HepG2 (cell line): ENCODE results near the gene VEGFB. TPM values are rescaled to one million over a fixed set of nuclear protein-coding genes. Genes with fewer than 3 reads are reported as not detected.

Experiments
- ATAC-seq: fragments of 200-7000 bp; cut with Tn5 transposase; 3 replicates; pipeline ENCODE4 v1.9.1; 2020; ENCODE audit warnings: mild to moderate bottlenecking, moderate library complexity
- BruUV-seq: library from RNA; stranded (reverse); fragments of 400-500 nt; replicated peaks from 2 replicates; lab custom pipeline; 2021; lab: Mats Ljungman, UMichigan
- CTCF ChIA-PET: fragments of 300-600 bp; formaldehyde crosslinking; extraction: SDS; loops from one replicate; lab custom pipeline; 2021; ENCODE audit warnings: low total read pairs, inconsistent platforms, low intra/inter-chr PET ratio; lab: Yijun Ruan, JAX
- POLR2A ChIA-PET: fragments of 350-600 bp; sonication (Branson Sonifier 250); formaldehyde crosslinking; loops from one replicate; lab custom pipeline; 2020; ENCODE audit warnings: antibody characterized with exemption, inconsistent platforms; lab: Yijun Ruan, JAX
- DNase-seq: peaks from one replicate; pipeline ENCODE4 v3.0.0-alpha.2; 2015; ENCODE audit warnings: low spot score
- FAIRE-seq: peaks from 3 replicates; lab custom pipeline; 2011; peaks lifted over from hg19 to GRCh38; lab: Jason Lieb, UNC
- H2AFZ ChIP-seq: one replicate; pipeline ENCODE4 v1.6.1; 2011; ENCODE audit warnings: low read length, inconsistent platforms
- H3K27ac ChIP-seq: fragments of 300-600 bp; 3 replicates; pipeline ENCODE4 v1.8.0; 2011; ENCODE audit warnings: mixed run types, mild to moderate bottlenecking, mixed read lengths, low read length, inconsistent platforms; ENCODE audit not compliant: insufficient read depth; ENCODE audit errors: extremely low read length
- H3K27me3 ChIP-seq, 2 experiments: fragments of 200-600 bp in 1 of 2; 2 replicates in 1 of 2; 3 replicates in 1 of 2; pipeline versions ENCODE4 v1.6.0 to v1.8.0; 2011; ENCODE audit warnings: low read length in 2 of 2, mild to moderate bottlenecking in 2 of 2, moderate library complexity in 2 of 2, inconsistent platforms in 1 of 2; ENCODE audit not compliant: insufficient read depth in 2 of 2, control insufficient read depth in 1 of 2
- H3K36me3 ChIP-seq, 2 experiments: fragments of 200-600 bp in 1 of 2; replicated peaks in 1 of 2; 2 replicates in 1 of 2; 3 replicates in 1 of 2; pipeline versions ENCODE4 v1.5.1 to v1.8.0; 2011; ENCODE audit warnings: low read length in 2 of 2, inconsistent platforms in 1 of 2; ENCODE audit not compliant: insufficient read depth in 2 of 2, control insufficient read depth in 1 of 2
- H3K4me1 ChIP-seq: 2 replicates; pipeline ENCODE4 v1.5.1; 2012; ENCODE audit warnings: low read length, inconsistent platforms; ENCODE audit not compliant: insufficient read depth
- H3K4me2 ChIP-seq: 2 replicates; pipeline ENCODE4 v1.6.0; 2011; ENCODE audit warnings: low read depth, low read length, inconsistent platforms
- H3K4me3 ChIP-seq, 3 experiments: fragments of 200-600 bp in 1 of 3; sonication (generic), shearing (Covaris generic) in 1 of 3; replicated peaks in 1 of 3; 2 replicates each; pipeline ENCODE4 v1.5.1; 2011 to 2016; ENCODE audit warnings: low read length in 3 of 3, inconsistent platforms in 2 of 3, low read depth in 2 of 3, mild to moderate bottlenecking in 2 of 3, control low read depth in 1 of 3, mixed read lengths in 1 of 3; ENCODE audit not compliant: insufficient read depth in 1 of 3
- H3K79me2 ChIP-seq: one replicate; pipeline ENCODE4 v1.6.1; 2011; ENCODE audit warnings: low read length, inconsistent platforms; ENCODE audit not compliant: insufficient read depth
- H3K9ac ChIP-seq: 2 replicates; pipeline ENCODE4 v1.6.0; 2011; ENCODE audit warnings: mild to moderate bottlenecking, low read depth, low read length, inconsistent platforms; ENCODE audit not compliant: insufficient read depth
- H3K9me3 ChIP-seq: 2 replicates; pipeline ENCODE4 v1.5.1; 2012; ENCODE audit warnings: mild to moderate bottlenecking, low read length
- H4K20me1 ChIP-seq: 2 replicates; pipeline ENCODE4 v1.6.0; 2011; ENCODE audit warnings: inconsistent platforms, mild to moderate bottlenecking, low read length, moderate library complexity; ENCODE audit not compliant: insufficient read depth
- AGO2 ChIP-seq: fragments of 200-400 bp; formaldehyde crosslinking; optimal IDR thresholded peaks from 2 replicates; pipeline ENCODE3; 2017; ENCODE audit warnings: mild to moderate bottlenecking, low read depth, low read length, moderate library complexity
- CEBPG ChIP-seq: IDR thresholded peaks from 2 replicates; pipeline ENCODE4 v1.6.1; 2016
- ELF1 ChIP-seq: sonication (generic); formaldehyde crosslinking; IDR thresholded peaks from 2 replicates; pipeline ENCODE4 v1.4.0; 2020; ENCODE audit warnings: missing genetic modification reagents
- GLMP ChIP-seq: sonication (generic); formaldehyde crosslinking; IDR thresholded peaks from 2 replicates; pipeline ENCODE4 v1.9.0; 2021; ENCODE audit warnings: missing genetic modification reagents, mild to moderate bottlenecking, borderline replicate concordance
- JUNB ChIP-seq: sonication (generic); formaldehyde crosslinking; IDR thresholded peaks from 2 replicates; pipeline ENCODE4 v1.8.0; 2022; ENCODE audit warnings: missing genetic modification reagents, mild to moderate bottlenecking, borderline replicate concordance
- RBFOX2 ChIP-seq: fragments of 200-400 bp; formaldehyde crosslinking; IDR thresholded peaks from 2 replicates; pipeline ENCODE4 v1.6.1; 2017; ENCODE audit warnings: low read depth, mild to moderate bottlenecking, low read length
- STAT6 ChIP-seq: sonication (generic); formaldehyde crosslinking; IDR thresholded peaks from 2 replicates; pipeline ENCODE4 v1.4.0; 2020; ENCODE audit warnings: missing genetic modification reagents, mild to moderate bottlenecking, borderline replicate concordance
- ZBTB38 ChIP-seq: sonication (generic); formaldehyde crosslinking; IDR thresholded peaks from 2 replicates; pipeline ENCODE4 v1.5.1; 2020; ENCODE audit warnings: mild to moderate bottlenecking, missing genetic modification reagents
- ZNF24 ChIP-seq: fragments of 450-650 bp; IDR thresholded peaks from 2 replicates; pipeline ENCODE4 v1.6.1; 2017; ENCODE audit warnings: antibody characterized with exemption, mild to moderate bottlenecking
- ZNF615 ChIP-seq: sonication (generic); formaldehyde crosslinking; IDR thresholded peaks from 2 replicates; pipeline ENCODE4 v1.5.0; 2020; ENCODE audit warnings: mild to moderate bottlenecking, missing genetic modification reagents, borderline replicate concordance
- ZNF629 ChIP-seq: sonication (generic); formaldehyde crosslinking; conservative IDR thresholded peaks from 2 replicates; pipeline ENCODE4 v1.5.0; 2020; ENCODE audit warnings: missing genetic modification reagents
- ZNF678 ChIP-seq: sonication (generic); formaldehyde crosslinking; IDR thresholded peaks from 2 replicates; pipeline ENCODE4 v1.4.0; 2020; ENCODE audit warnings: mild to moderate bottlenecking, missing genetic modification reagents
- WGBS: methylation state at CpG from one replicate; pipeline ENCODE4 v1.1.6; 2017; ENCODE audit warnings: low lambda C conversion rate; 5-methylcytosine and 5-hydroxymethylcytosine counted together
- in situ Hi-C: cut with HindIII; loops from 2 replicates; pipeline ENCODE4 v1.10.0; 2017; ENCODE audit warnings: low pct_unique_long_range_greater_than_20kb; ENCODE audit not compliant: extremely low pct_ligation_motif_present
- intact Hi-C: fragments of 100-400 bp; cut with micrococcal nuclease; formaldehyde crosslinking; loops from one replicate; pipeline ENCODE4 v1.10.0; 2022; ENCODE audit not compliant: unreplicated experiment
- polyA plus RNA-seq, 8 experiments: library from polyadenylated mRNA; depleted of rRNA in 3 of 8; stranded (reverse) in 7 of 8; unstranded in 1 of 8; fragments of >200 nt; fragmentation: Illumina TruSeq in 4 of 8; extraction: Trizol in 4 of 8; gene quantifications; 2 replicates each; pipeline versions ENCODE4 v1.2.1 to v1.2.3, GENCODE V29; 2011 to 2016; ENCODE audit warnings: low read depth in 4 of 8, missing spikeins in 1 of 8, mixed read lengths in 1 of 8; ENCODE audit not compliant: insufficient read depth in 1 of 8
- total RNA-seq, 5 experiments: library from RNA; depleted of rRNA; stranded (reverse); fragments of >200 nt; fragmentation: Illumina TruSeq; extraction: Trizol; gene quantifications; 2 replicates each; pipeline ENCODE4 v1.2.3, GENCODE V29; 2016; ENCODE audit warnings: low read depth in 1 of 5

Gene VEGFB
- total and polyA plus RNA-seq, 2 of the 13 experiments (the other 11 are each of a cell fraction or from before 2014, with no cell fraction given): 9.0 to 11.3 TPM

GRCh38 chr11:64222651-64223000 is 11.8 kb upstream of the VEGFB start:
- Histone ChIP-seq H4K20me1 (no peaks in the 10 kb centered on the region), H2AFZ (no peak overlapping the region), H3K27me3 (no peaks in the 10 kb centered on the region), H3K27ac (no peak overlapping the region), H3K9me3 (no peaks in the 10 kb centered on the region), H3K4me2 (no peak overlapping the region), H3K4me3 (no peak overlapping the region), H3K36me3 (peaks cover 0 to 3% of the 10 kb centered on the region in 2 experiments; a peak in 2 of 5 replicates)
- intact Hi-C loops (no loop called here), in situ Hi-C loops (no loop called here)
- WGBS: 96% methylated on average over 5 of the region's 9 CpGs
- FAIRE-seq (no peak), ATAC-seq (no peak)
- ChIA-PET CTCF (no interaction called here), POLR2A (no interaction called here)
- TF ChIP-seq ELF1 (CRISPR knock-in tag) (no peak), ZNF629 (CRISPR knock-in tag) (peak; percentile 50; the same call in 1 of the 2 replicates), CEBPG (CRISPR knock-in tag) (no peak)
- TF ChIP-seq, all 625 proteins: peak for 1
- no peak overlapping the region for H3K9ac ChIP-seq
- H3K4me1 ChIP-seq: peaks cover 41% of the 10 kb centered on the region
- DNase-seq: no peak
- no TSS peak for BruUV-seq
- H3K79me2 ChIP-seq: no peaks in the 10 kb centered on the region

- ChIA-PET POLR2A (interaction anchor here (1.0 to 1.7 kb wide), 2 partner anchors 38 to 95 kb away, joined by 3 to 5 read pairs; partner anchors contain the start of genes PRDX5, STIP1 and TRMT112), CTCF (no interaction called here)
- no TSS peak for BruUV-seq
- H3K9me3 ChIP-seq: no peaks in the 10 kb centered on the region
- H3K4me3 ChIP-seq: no peak overlapping the region
- no peak overlapping the region for H3K4me2 ChIP-seq
- H3K79me2 ChIP-seq: no peaks in the 10 kb centered on the region
- in situ Hi-C loops: no loop called here
- H3K9ac ChIP-seq: no peak overlapping the region
- H2AFZ ChIP-seq: no peak overlapping the region
- intact Hi-C loops: no loop called here
- H3K27me3 ChIP-seq: no peaks in the 10 kb centered on the region
- no peak for ATAC-seq
- peaks cover 42% of the 10 kb centered on the region for H3K4me1 ChIP-seq
- WGBS: 91% methylated on average over 19 of the region's 24 CpGs
- H3K36me3 ChIP-seq: peaks cover 0 to 3% of the 10 kb centered on the region in 2 experiments; a peak in 2 of 5 replicates
- H3K27ac ChIP-seq: no peak overlapping the region
- no peak for DNase-seq
- H4K20me1 ChIP-seq: no peaks in the 10 kb centered on the region
- FAIRE-seq: no peak
- TF ChIP-seq ZNF24 (no peak), ZNF678 (CRISPR knock-in tag) (no peak), ZBTB38 (CRISPR knock-in tag) (peak; percentile 56; the same call in 1 of the 2 replicates), ZNF615 (CRISPR knock-in tag) (no peak), AGO2 (peak; percentile 84), STAT6 (CRISPR knock-in tag) (no peak), RBFOX2 (peak; percentile 41), JUNB (CRISPR knock-in tag) (no peak), GLMP (CRISPR knock-in tag) (no peak)
These were observed 11.3 kb upstream of the VEGFB start for GRCh38 chr11:64223001-64223651.
